GM12872 (cell line): ENCODE measurements around the gene TC2N.

Experiments
- CTCF ChIP-seq: IDR thresholded peaks from 3 replicates; pipeline ENCODE4 v1.5.1; 2011; ENCODE audit warnings: low read depth, mild to moderate bottlenecking, low read length, moderate library complexity; ENCODE audit not compliant: insufficient read depth

The TC2N gene

DNA sequence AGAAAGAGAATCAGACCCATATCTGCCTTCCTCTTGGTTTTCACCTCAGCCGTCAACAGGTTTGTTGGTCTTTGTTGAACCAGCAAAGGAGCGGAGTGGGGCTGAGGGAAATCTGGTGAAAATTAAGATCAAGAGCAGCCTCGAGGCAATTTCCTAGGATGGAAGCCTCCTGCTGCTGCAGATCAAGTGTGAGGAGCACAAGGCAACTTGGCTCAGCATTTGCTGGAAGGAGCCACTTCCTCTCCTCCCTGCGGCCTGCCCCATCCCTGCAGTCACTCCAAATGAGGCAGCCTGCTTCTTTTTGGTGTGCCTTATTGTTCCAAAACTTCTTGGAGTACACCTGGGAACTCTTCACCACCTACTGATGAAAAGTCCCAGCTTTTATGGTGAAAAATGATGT lies 4.9 kb downstream of the TC2N start:
- TF ChIP-seq CTCF = no peak

DNA sequence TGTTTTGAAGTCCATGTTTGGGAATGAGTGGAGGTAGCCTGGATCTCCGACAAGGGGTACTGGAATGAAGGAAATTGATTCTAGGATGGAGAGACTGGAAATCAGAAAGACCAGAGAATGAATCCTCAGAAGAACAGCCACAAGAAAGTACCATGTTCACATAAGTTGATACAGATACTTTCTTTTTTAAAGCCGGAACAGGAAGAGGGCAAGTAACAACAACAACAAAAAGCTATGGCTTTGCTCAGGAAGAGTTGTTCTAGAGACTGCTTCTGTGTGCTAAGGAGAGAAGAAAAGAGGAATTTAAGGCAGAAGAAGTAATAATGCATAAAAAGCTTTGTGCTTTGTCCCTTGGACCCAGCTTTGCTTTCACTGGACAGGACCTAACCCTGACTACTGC lies 6.2 kb downstream of the TC2N start:
- TF ChIP-seq CTCF = no peak

GRCh38 chr14:91860238-91860637 lies 7.1 kb downstream of the TC2N start:
- no peak for TF ChIP-seq CTCF

- TF ChIP-seq CTCF = peak; percentile 43
Observed at GRCh38 chr14:91858536-91859275, 8.6 kb downstream of the TC2N start.

- no peak for TF ChIP-seq CTCF
Observed at GRCh38 chr14:91857614-91858013, 9.7 kb downstream of the TC2N start.

DNA sequence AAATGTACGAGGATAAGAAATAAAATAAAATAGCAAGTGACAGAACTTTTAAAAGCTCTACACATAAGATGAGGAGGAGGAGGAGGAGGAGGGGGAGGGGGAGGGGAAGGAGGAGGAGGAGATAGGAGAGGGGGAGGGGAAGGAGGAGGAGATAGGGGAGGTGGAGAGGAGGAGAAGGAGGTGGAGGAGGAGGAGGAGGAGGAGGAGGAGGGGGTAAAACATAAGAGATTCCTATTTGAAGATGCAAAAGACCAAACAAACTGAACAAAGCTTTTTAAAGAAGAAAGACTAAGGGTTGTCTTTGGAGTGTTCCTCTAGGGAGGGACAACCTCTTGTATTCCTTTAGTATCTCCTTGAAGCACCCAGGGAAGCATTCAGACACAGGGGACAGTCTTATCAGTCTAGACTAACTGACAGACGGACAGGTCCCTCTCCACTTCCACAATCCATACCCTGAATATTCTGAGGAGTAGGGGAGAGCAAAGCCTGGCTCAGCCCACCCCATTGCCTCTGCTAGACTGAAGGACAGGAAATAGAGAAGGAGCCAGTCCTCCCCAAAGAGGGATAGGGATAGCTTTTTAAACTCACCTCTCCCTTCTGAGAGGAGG lies 12.9 kb downstream of the TC2N start:
- TF ChIP-seq CTCF = no peak

DNA sequence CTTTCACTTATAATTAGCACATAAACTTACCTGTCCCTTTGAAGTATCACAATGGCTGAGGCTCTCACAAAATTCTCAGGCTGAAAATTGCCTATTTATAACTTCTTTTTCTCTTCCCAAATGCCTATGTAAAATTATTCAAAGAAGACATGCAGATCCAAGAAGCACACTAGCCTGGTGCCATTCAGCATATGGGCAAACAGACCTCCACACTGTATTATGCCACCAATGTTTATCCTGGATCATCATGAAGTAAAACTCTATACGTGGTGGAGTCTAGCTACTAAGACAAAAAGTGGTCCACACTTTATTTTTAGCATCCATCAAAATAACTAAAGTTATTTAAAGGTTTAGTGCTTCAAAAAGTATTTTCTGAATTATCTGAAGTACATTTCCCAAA lies 15.8 kb downstream of the TC2N start:
- TF ChIP-seq CTCF = no peak
